ENCODE data around the gene MICB.

The MICB gene

DNA sequence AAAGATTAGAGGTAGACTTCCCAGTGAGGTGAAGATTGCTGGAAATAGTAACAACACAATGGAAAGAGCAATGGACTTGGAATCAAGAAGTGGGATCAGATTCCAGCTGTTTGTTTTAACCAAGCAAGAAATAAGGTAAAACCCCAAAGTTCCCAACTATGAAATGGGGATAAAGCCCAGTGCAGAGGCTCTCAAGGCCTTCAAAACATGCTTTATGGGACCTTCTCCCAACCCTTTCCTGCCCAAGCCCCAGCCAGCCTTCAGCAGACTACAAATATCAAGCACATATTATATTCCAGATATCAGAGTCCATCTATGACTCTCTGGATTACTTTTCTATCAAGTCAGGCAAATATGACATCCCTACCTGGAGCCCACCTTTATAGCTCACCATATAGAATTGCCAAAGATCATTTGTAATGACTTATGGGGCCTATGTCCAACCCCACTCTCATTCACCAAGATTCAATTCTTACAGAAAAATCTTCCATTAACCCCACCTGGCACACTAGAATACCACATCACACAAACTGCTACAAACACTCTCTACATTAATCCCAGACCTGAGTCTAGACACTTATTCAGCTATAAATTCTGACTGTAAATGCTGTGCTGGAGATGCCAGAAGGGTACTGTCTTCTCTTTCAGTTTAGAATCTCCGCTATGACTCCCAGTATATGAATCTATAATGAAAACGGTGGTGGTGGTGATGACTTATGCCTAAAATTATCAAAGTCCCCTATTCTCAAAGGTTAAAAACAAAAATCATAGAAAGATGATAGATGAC is 37.8 kb downstream of the MICB start:
- FAIRE-seq (no peak), DNase-seq (ENCODE audit: insufficient read length) (no peak)
- peak; percentile 32; the same call in 1 of the 2 replicates for TF ChIP-seq POLR2A (IDR thresholded peaks at IDR 0.05; ENCODE audit: low read depth, low read length)
- no peak for TF ChIP-seq TAF1 (IDR thresholded peaks at IDR 0.05; ENCODE audit: borderline replicate concordance, low read depth, low read length)
- no peak for TF ChIP-seq POLR2AphosphoS5 (IDR thresholded peaks at IDR 0.05; ENCODE audit: low read depth, low read length)

DNA sequence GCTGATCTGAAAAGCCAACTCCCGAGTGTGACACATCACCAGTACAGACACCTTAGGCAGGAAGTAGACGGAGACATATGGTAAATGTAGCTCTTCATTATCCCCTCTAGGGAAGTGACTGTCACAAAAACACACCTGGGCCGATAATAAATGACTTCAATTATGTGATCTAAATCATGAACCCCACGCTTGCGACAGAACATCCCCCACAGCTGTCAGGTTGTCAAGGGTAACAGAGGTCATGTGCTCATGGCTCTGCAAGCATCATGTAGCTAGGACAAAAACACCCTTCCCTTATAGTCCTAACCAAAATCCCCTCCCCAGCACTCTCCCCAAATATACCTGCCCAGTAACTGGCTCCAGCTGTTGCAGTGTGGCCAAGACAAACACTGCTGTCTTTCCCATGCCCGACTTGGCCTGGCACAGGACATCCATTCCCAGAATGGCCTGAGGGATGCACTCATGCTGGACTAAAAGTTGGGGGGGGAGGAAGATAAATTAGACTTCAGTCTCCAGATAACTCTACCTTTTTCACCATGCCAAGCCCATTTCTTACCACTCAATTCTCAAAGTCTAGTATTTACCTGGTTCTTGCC is 41.0 kb downstream of the MICB start:
- no peak for DNase-seq (ENCODE audit: insufficient read length)
- no peak for FAIRE-seq
- TF ChIP-seq POLR2AphosphoS5 (IDR thresholded peaks at IDR 0.05; ENCODE audit: low read depth, low read length): no peak
- no peak for TF ChIP-seq POLR2A (IDR thresholded peaks at IDR 0.05; ENCODE audit: low read depth, low read length)
- TF ChIP-seq TAF1 (IDR thresholded peaks at IDR 0.05; ENCODE audit: borderline replicate concordance, low read depth, low read length): no peak

DNA sequence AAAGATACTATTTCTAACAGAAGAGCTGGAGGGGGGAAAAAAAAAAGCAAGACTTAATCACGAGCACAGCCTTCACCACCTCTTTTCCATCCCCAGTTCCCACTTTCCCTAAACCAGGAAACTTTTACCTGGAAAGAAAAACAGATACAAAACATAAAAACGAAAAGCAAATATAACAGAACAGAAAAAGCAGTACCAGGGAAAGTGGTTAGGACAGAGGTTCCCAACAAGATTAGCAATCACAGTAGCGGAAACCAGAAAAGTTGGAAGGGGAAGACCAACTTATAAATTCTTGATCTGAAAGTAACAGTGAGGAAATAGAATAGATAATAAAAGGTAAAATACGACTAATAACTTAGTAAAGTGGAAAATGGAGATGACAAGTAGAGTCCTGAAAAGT is 42.7 kb downstream of the MICB start:
- FAIRE-seq (no peak), DNase-seq (ENCODE audit: insufficient read length) (no peak)
- no peak for TF ChIP-seq POLR2AphosphoS5 (IDR thresholded peaks at IDR 0.05; ENCODE audit: low read depth, low read length)
- TF ChIP-seq POLR2A (IDR thresholded peaks at IDR 0.05; ENCODE audit: low read depth, low read length): no peak
- no peak for TF ChIP-seq TAF1 (IDR thresholded peaks at IDR 0.05; ENCODE audit: borderline replicate concordance, low read depth, low read length)

DNA sequence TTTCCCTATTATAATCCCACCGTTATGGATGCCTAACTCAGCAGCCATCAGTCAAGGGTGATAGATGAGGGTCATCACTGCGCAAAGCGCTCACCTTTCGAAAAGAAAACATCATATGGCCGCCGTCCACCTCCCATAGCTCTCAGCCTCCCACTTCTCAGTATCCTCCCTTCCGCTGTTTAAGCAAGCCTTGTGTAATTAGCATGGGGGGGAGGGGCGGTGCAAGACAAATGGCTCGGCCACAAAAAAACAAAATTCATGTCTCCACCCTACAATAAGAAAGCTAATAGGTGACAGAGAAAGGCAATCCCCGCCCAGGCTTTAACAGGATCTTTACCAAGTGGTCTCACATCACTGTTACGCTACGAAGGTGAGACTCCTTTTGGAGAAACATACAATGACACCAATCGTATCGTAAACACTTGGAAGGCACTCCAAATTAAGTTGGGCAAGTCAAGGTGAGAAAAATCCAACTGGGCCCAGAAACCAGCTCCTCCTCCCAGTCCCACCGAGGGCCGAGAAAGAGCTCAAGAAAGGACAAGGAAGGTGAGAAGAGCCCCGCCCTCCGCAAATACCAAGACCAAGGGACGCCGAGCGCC is 43.2 kb downstream of the MICB start:
- DNase-seq (ENCODE audit: insufficient read length) (no peak), FAIRE-seq (peak; percentile 48)
- TF ChIP-seq POLR2A (IDR thresholded peaks at IDR 0.05; ENCODE audit: low read depth, low read length): no peak
- TF ChIP-seq TAF1 (IDR thresholded peaks at IDR 0.05; ENCODE audit: borderline replicate concordance, low read depth, low read length): no peak
- no peak for TF ChIP-seq POLR2AphosphoS5 (IDR thresholded peaks at IDR 0.05; ENCODE audit: low read depth, low read length)

DNA sequence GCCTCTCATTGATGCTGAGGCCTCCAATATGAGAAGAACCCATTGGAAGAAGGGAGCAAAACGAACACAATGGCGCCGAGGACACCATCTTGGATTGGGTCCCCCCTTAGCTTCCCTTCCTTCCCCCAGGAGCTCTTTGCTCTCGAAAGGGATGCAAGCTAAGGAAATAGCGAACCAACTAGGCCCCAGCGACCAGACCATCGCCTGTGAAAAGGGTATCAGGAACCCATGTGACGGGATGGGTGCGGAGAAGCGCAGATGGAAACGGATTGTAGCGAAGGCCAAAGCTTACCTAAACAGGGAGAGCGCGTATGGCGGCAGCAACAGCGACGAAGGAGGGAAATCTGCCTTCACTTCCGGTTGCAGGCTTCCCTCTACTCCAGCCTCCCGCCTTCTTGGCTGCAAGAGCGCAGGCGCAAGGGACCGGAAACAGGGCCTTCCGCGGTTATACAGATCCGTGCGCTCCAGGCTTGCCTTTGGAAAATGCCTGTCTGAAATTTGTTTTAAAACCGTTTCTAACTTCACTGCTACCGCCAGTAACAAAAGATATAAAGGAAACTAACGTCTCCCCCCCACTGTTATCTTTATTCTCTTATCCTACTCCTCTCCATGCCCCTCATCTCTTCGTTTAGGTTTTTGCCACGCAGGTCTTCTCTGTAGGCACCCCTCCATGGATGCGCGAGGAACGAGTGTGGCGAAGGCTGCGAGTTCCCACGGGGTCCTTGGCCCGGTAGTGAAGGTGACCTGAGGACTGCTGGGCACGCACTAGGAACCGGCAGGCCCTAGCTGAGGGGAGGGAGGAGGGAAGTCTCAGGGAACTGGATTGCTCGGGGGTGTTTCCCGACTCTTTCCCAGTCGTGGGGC is 43.9 kb downstream of the MICB start, which contains the start of gene DDX39B:
DDX39B (minus strand) TSS at position 346 of the 864 bp plus-strand sequence. CDS start 1,471 bp downstream, outside the sequence.
- FAIRE-seq (peak; percentile 92), DNase-seq (ENCODE audit: insufficient read length) (peak; percentile 76)
- TF ChIP-seq POLR2A (IDR thresholded peaks at IDR 0.05; ENCODE audit: low read depth, low read length) (peak; percentile 98), POLR2AphosphoS5 (IDR thresholded peaks at IDR 0.05; ENCODE audit: low read depth, low read length) (peak; percentile 99), TAF1 (IDR thresholded peaks at IDR 0.05; ENCODE audit: borderline replicate concordance, low read depth, low read length) (peak; percentile 100)

DNA sequence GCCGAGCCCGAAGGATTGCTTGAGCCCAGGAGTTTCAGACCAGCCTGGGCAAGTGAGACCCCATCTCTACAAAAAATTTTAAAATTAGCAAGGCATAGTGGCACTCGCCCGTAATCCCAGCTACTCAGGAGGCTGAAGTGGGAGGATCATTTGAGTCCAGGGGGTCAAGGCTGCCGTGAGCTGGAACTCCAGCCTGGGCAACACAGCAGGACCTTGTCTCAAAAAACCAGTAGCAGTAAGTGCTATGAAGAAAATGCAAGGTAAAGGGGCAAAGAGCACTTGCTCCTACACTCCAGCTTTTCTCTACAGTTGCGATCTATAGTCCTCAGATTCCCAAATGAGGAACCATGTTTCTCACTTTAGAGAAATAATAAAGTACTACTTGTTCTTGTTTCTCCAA is 45.7 kb downstream of the MICB start:
- no peak for FAIRE-seq
- no peak for DNase-seq (ENCODE audit: insufficient read length)
- TF ChIP-seq POLR2A (IDR thresholded peaks at IDR 0.05; ENCODE audit: low read depth, low read length) (no peak), TAF1 (IDR thresholded peaks at IDR 0.05; ENCODE audit: borderline replicate concordance, low read depth, low read length) (no peak), POLR2AphosphoS5 (IDR thresholded peaks at IDR 0.05; ENCODE audit: low read depth, low read length) (no peak)

DNA sequence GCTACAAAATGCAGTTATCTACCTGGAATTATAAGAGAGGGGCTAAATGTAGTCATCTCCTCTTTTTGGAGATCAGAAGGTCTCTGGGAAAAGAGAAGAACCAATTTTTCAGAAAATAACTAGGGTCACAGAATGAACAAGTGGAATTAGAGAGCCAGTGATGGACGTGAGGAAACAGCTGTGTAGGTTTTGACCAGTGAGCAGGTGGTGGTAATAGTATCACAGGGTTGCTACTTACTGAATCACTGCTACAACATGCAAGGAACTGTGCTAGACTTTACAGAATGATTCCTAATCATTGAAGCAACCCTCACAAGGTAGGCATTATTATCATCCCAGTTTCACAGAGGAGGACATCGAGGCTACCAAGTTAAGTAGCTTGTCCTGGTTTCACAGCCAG is 46.7 kb downstream of the MICB start:
- TF ChIP-seq TAF1 (IDR thresholded peaks at IDR 0.05; ENCODE audit: borderline replicate concordance, low read depth, low read length) (no peak), POLR2A (IDR thresholded peaks at IDR 0.05; ENCODE audit: low read depth, low read length) (no peak)
- FAIRE-seq: no peak

DNA sequence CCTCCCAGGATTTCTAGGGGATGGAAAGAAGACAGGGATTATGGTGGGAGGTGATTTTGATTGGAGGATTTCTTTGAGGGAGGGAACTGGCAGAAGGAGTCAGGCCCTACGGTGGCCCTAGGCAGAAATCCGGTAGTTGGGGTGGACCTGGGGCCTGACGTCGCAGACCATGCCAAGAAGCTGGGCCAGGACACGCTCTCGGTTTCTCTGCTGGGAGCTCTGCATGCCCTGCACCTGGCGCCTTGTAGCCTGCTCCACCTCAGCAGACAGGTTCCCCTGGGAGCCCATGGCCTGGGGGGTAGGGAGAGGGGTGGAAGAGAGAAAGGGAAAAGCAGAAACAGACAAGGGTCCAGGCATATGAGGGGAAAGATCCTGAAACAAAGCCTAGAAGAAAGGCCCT is 47.3 kb downstream of the MICB start:
- TF ChIP-seq POLR2A (IDR thresholded peaks at IDR 0.05; ENCODE audit: low read depth, low read length): no peak
- no peak for TF ChIP-seq POLR2AphosphoS5 (IDR thresholded peaks at IDR 0.05; ENCODE audit: low read depth, low read length)
- no peak for TF ChIP-seq TAF1 (IDR thresholded peaks at IDR 0.05; ENCODE audit: borderline replicate concordance, low read depth, low read length)
- no peak for DNase-seq (ENCODE audit: insufficient read length)
- FAIRE-seq: no peak

More for the DNA sequence above, 46.7 kb downstream of the MICB start:
- DNase-seq (ENCODE audit: insufficient read length): no peak

DNA sequence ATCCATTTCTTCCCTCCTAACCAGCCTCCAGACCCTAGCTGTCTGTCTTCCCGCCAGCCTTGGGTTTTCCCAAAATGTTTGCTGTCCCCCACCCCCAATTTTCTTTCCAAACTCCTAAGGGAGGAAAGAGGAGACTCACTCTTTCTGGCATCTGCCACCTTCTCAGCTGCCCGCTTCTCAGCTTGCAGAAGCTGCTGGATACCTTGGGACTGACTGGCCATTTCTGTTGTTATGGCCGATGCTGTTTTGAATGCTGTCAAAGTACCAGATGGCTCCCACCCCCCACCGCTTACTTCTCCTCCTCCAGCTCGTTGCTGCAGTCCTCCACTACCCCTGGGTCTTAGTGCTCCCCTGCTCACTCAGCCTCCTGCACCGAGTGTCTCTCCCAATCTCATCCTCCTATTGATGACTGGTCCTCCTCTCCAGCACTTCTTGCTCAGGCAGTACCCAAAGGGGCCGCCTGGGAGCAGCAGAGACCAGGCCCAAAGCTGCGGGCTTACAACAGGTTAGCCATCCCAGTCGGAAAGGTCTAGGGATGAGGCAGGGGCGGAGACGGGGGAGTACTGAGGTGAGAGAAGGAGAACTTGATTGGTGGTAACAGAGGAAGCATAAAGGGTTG is 48.5 kb downstream of the MICB start, which contains the start of gene ATP6V1G2:
ATP6V1G2 (minus strand) TSS at position 270 of the 619 bp plus-strand sequence; CDS start at position 221, 49 bp downstream.
- FAIRE-seq (peak; percentile 92), DNase-seq (ENCODE audit: insufficient read length) (no peak)
- TF ChIP-seq TAF1 (IDR thresholded peaks at IDR 0.05; ENCODE audit: borderline replicate concordance, low read depth, low read length) (no peak), POLR2AphosphoS5 (IDR thresholded peaks at IDR 0.05; ENCODE audit: low read depth, low read length) (no peak), POLR2A (IDR thresholded peaks at IDR 0.05; ENCODE audit: low read depth, low read length) (no peak)

DNA sequence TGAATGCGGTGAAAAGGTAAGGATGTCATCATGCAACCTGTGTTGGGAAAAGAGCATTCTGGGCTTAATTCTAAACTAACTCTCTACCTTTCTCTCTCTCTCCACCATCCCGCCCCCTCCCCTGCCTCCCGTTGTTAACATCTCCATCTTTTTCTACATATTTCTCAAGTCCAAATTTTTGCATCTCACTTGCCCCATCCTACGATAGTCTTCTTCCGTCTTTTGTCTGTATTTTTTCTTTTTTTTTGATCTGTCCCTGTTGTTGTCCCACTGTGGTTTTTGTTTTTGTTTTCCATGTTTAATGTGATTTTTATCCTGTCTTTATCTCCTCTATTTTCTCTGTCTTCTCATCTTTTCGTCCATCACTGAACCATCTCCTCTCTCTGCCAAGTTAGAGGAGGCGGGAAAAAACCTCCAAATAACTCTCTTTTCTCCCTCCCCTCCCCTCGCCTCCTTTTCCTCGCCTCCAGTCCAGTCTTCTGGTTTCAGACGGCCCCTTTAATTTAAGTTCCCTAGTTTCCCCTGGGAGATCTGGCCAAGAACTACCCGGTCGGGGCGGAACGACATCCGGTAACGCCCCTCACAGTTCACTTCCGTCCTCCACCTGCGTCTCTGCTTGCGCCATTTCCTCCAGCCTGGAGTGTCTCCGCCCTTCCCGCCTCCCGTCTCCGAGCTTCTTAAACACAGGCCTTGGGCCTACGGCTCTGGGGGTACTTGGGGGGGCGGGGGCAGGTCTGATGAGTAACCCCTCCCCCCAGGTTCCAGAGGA is 49.2 kb downstream of the MICB start, which contains the start of gene NFKBIL1:
NFKBIL1 (plus strand) TSS at position 651 of the 769 bp plus-strand sequence; CDS start at position 738, 87 bp downstream.
- TF ChIP-seq POLR2A (IDR thresholded peaks at IDR 0.05; ENCODE audit: low read depth, low read length): peak; percentile 29; the same call in 1 of the 2 replicates
- no peak; the same call in 1 of the 2 replicates for TF ChIP-seq TAF1 (IDR thresholded peaks at IDR 0.05; ENCODE audit: borderline replicate concordance, low read depth, low read length)
- peak; percentile 43; the same call in 1 of the 2 replicates for TF ChIP-seq POLR2AphosphoS5 (IDR thresholded peaks at IDR 0.05; ENCODE audit: low read depth, low read length)
- DNase-seq (ENCODE audit: insufficient read length) (peak; percentile 80), FAIRE-seq (peak; percentile 96)

Data from GM12892 (cell line).